Heart right ventricle (tissue), 16 donors: Measurements from ENCODE around the gene SRRM3. TPM values are rescaled to one million over a fixed set of nuclear protein-coding genes. Genes with fewer than 3 reads are reported as not detected.

ENCODE experiments used
- ATAC-seq, 8 donors: fragments of 200-7000 bp; cut with Tn5 transposase; one replicate each; pipeline ENCODE4 v1.9.1; 2020; ENCODE audit warnings: mild to moderate bottlenecking in 8 of 8, moderate library complexity in 8 of 8, moderate number of reproducible peaks in 1 of 8
- DNase-seq, 2 donors: peaks; one replicate each; pipeline ENCODE4 v3.0.0-alpha.2; 2020
- H3K27ac ChIP-seq, 10 donors: fragments of 200-600 bp; sonication (generic) in 2 of 10; one replicate each; pipeline versions ENCODE4 v1.5.0 to v1.8.0; 2020 to 2022; ENCODE audit warnings: mild to moderate bottlenecking in 3 of 10
- H3K27me3 ChIP-seq, 7 donors: fragments of 200-600 bp; one replicate each; pipeline ENCODE4 v1.8.0; 2021 to 2022; ENCODE audit warnings: mild to moderate bottlenecking in 2 of 7
- H3K36me3 ChIP-seq, 9 donors: fragments of 200-600 bp; sonication (generic) in 1 of 9; one replicate each; pipeline versions ENCODE4 v1.5.0 to v1.8.0; 2020 to 2022; ENCODE audit warnings: mild to moderate bottlenecking in 2 of 9
- H3K4me1 ChIP-seq, 9 donors: fragments of 200-600 bp; sonication (generic) in 1 of 9; one replicate each; pipeline versions ENCODE4 v1.5.0 to v1.8.0; 2020 to 2022; ENCODE audit warnings: mild to moderate bottlenecking in 4 of 9
- H3K4me3 ChIP-seq, 10 donors: fragments of 200-600 bp; sonication (generic) in 2 of 10; one replicate each; pipeline versions ENCODE4 v1.5.0 to v1.8.0; 2020 to 2022; ENCODE audit warnings: mild to moderate bottlenecking in 7 of 10, moderate library complexity in 2 of 10
- H3K9me3 ChIP-seq, 11 donors: fragments of 200-600 bp in 10 of 11; sonication (generic) in 2 of 11; one replicate each; pipeline versions ENCODE4 v1.5.0 to v1.8.0; 2013 to 2022; ENCODE audit warnings: mild to moderate bottlenecking in 2 of 11, control low read depth in 1 of 11, moderate library complexity in 1 of 11
- WGBS, 2 donors: extraction: QIAGEN DNeasy Blood & Tissue Kit; methylation state at CpG; one replicate each; pipeline ENCODE4 v1.1.7; 2013; ENCODE audit warnings: inconsistent platforms in 1 of 2; 5-methylcytosine and 5-hydroxymethylcytosine counted together
- intact Hi-C, 10 donors: fragments of 100-400 bp; cut with DNase I; formaldehyde crosslinking; loops; one replicate each; pipeline versions ENCODE4 v1.11.1 to v1.14.2; 2022
- polyA plus RNA-seq, 2 donors: library from polyadenylated mRNA; stranded (reverse); fragments of 200-250 nt; gene quantifications; one replicate each; pipeline ENCODE4 v1.2.3, GENCODE V29; 2013
- total RNA-seq, 10 donors: library from RNA; stranded (reverse); fragmentation: NEBNext Ultra II Directional in 3 of 10; extraction: Animal tissue kit (Norgen Biotek cat#: 25700) in 3 of 10; gene quantifications; one replicate each; pipeline versions ENCODE4 v1.2.1 to v1.2.4, GENCODE V29; 2021 to 2023
- TF ChIP-seq, protein P1 (sequence below), 9 donors: fragments of 200-600 bp; sonication (generic) in 2 of 9; IDR thresholded peaks; one replicate each; pipeline versions ENCODE4 v1.5.0 to v1.8.0; 2021 to 2022; ENCODE audit warnings: antibody characterized with exemption in 9 of 9, mild to moderate bottlenecking in 5 of 9, moderate library complexity in 1 of 9
- donor health status: Arrhythmogenic right ventricular cardiomyopathy.
- donor health status: ischemic (EF 13 %, LVEDD 7.1; RV severe dilation, severe dysfunction).
- donor health status: healthy with polysubstance abuse.
- donor health status: DM: no; HTN: yes; CAD: no.
- donor health status: DM: no; HTN: no; CAD: no.
- donor health status: ischemic (EF 25% LVEDD 6.9; RV normal size, moderate dysfunction).
- donor health status: ischemic (EF 25% LVEDD 5.7; RV mildly dilated, moderate dysfunction).
- donor health status: healthy.
- donor health status: DM: yes; HTN: yes; CAD: no.
- donor health status: Ischemic cardiomyopathy.
- donor health status: ischemic (EF 35%, LVEDD 5.7; RV mildly dilated, moderate dysfunction).
- donor health status: nonischemic (EF 11% LVEDD 7.7; RV severe dilation, severe dysfunction).
- donor health status: DM: yes; HTN: yes; CAD: no.
- donor health status: PGD.
- donor health status: ischemic (EF 29% LVEDD 5.4; RV normal size, mild dysfunction).
- donor health status: nonischemic (EF 23%, LVEDD 6.1; RV moderate dilation, normal function).

Gene SRRM3
- total and polyA plus RNA-seq, 12 donors: 1.0 to 36.2 (median 5.5) TPM

DNA sequence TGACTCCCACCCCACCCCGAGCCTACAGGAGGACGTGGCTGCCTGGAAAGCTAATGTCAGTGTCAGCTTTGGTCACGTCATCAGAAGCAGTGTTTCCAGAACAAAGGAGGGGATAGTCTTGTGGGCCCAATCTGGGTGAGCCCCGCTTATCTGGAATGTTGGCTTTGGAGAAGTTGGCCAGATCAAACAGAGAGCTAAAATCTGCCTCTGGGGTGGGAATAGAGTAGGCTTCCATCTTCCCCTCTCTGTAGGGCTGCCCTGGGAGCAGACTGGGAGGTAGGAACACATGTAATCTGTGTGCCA lies 32.5 kb downstream of the SRRM3 start:
- H3K27ac ChIP-seq: no peak overlapping the region
- intact Hi-C loops: no loop called here
- no peaks in the 10 kb centered on the region for H3K36me3 ChIP-seq
- ATAC-seq (no peak), DNase-seq (no peak)
- peaks cover 14 to 93% (median 78%) of the 10 kb centered on the region in 7 donors for H3K27me3 ChIP-seq
- H3K4me3 ChIP-seq: no peak overlapping the region
- TF ChIP-seq, protein P1, sequence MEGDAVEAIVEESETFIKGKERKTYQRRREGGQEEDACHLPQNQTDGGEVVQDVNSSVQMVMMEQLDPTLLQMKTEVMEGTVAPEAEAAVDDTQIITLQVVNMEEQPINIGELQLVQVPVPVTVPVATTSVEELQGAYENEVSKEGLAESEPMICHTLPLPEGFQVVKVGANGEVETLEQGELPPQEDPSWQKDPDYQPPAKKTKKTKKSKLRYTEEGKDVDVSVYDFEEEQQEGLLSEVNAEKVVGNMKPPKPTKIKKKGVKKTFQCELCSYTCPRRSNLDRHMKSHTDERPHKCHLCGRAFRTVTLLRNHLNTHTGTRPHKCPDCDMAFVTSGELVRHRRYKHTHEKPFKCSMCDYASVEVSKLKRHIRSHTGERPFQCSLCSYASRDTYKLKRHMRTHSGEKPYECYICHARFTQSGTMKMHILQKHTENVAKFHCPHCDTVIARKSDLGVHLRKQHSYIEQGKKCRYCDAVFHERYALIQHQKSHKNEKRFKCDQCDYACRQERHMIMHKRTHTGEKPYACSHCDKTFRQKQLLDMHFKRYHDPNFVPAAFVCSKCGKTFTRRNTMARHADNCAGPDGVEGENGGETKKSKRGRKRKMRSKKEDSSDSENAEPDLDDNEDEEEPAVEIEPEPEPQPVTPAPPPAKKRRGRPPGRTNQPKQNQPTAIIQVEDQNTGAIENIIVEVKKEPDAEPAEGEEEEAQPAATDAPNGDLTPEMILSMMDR (IDR thresholded peaks at IDR 0.05): no peak
- WGBS, 2 donors: 47 to 54% methylated on average over 4 of the region's 4 CpGs
- no peaks in the 10 kb centered on the region for H3K9me3 ChIP-seq
- peaks cover 0 to 6% (median 3%) of the 10 kb centered on the region in 9 donors for H3K4me1 ChIP-seq

DNA sequence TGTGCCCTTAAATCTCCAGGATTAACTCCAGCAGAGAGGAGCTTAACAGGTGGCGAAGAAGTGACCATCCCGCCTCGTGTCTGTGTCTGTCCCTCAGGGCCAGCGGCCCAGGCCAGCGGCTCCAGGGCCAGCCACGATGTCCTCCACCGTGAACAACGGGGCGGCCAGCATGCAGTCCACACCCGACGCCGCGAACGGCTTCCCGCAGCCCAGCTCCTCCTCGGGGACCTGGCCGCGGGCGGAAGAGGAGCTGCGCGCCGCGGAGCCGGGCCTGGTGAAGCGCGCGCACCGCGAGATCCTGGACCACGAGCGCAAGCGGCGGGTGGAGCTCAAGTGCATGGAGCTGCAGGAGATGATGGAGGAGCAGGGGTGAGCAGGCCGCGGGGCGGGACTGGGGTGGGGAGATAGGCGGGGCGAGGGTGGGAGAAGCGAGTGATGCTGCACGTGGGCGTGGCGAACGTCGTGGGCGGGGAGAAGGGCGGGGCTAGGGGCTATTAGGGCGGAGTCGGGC lies 33.3 kb downstream of the SRRM3 start:
- WGBS, 2 donors: 4% methylated on average over 46 to 48 of the region's 48 CpGs
- ATAC-seq: peak; percentile 42 to 88 (median 62)
- TF ChIP-seq, protein P1 (IDR thresholded peaks at IDR 0.05): no peak
- Histone ChIP-seq H3K4me3 (peak overlapping the region in 6 of 10 donors; percentile 12 to 31 (median 24)), H3K27ac (no peak overlapping the region), H3K36me3 (no peaks in the 10 kb centered on the region), H3K4me1 (peaks cover 0 to 6% (median 3%) of the 10 kb centered on the region in 9 donors), H3K9me3 (no peaks in the 10 kb centered on the region), H3K27me3 (peaks cover 14 to 87% (median 70%) of the 10 kb centered on the region in 7 donors)
- intact Hi-C loops: no loop called here
- peak; percentile 43 to 68 for DNase-seq

DNA sequence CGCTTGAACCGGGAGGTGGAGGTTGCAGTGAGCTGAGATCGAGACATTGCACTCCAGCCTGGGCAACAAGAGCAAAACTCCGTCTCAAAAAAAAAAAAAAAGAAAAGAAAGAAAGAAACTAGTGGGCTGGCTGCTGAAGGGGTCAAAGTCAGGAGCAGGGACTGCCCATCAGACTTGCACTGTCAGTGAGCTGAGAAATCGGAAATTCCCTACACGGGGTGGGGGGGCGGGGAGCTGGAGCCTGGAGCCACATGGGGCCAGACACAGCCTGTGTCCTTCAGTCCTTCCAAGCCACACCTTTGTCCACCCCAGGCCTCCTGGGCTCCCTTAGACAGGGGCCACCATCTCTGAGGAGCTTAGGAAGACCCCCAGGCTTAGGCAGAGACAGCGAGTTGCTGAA lies 34.5 kb downstream of the SRRM3 start:
- Histone ChIP-seq H3K9me3 (no peaks in the 10 kb centered on the region), H3K4me1 (peaks cover 0 to 6% (median 3%) of the 10 kb centered on the region in 9 donors), H3K27me3 (peaks cover 14 to 74% (median 60%) of the 10 kb centered on the region in 7 donors), H3K36me3 (no peaks in the 10 kb centered on the region), H3K4me3 (no peak overlapping the region), H3K27ac (no peak overlapping the region)
- 65 to 68% methylated on average over 8 of the region's 8 CpGs for WGBS, 2 donors
- DNase-seq (no peak), ATAC-seq (no peak)
- TF ChIP-seq, protein P1 (IDR thresholded peaks at IDR 0.05): no peak
- intact Hi-C loops: no loop called here

DNA sequence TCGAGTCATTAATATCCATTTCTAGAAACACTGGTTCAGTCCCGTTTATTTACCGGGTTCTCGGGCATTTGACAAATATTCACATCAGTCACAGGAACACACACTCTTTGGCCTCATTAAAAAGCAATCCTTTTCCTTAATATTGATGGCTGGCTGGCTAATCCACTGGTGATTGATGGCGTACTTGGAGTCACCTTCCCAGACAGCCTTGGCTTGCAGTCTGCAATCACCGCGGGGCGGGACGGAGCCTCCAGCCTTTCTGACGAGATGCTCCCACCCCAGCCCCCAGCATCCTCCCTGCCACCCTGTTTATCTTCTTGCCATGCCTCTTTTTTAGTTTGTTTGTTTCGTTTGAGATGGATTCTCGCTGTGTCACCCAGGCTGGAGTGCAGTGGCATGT lies 36.6 kb downstream of the SRRM3 start:
- peaks cover 0 to 6% (median 3%) of the 10 kb centered on the region in 9 donors for H3K4me1 ChIP-seq
- no peaks in the 10 kb centered on the region for H3K36me3 ChIP-seq
- H3K27ac ChIP-seq: no peak overlapping the region
- no peaks in the 10 kb centered on the region for H3K9me3 ChIP-seq
- 42 to 46% methylated on average over 12 of the region's 12 CpGs for WGBS, 2 donors
- DNase-seq (no peak), ATAC-seq (no peak)
- TF ChIP-seq, protein P1 (IDR thresholded peaks at IDR 0.05): no peak
- no peak overlapping the region for H3K4me3 ChIP-seq
- peaks cover 12 to 54% (median 40%) of the 10 kb centered on the region in 7 donors for H3K27me3 ChIP-seq
- intact Hi-C loops: no loop called here
